T1000 (cell line): Measurements from ENCODE around the gene TCERG1.

Experiments used
- DNase-seq: peaks from one replicate; lab custom pipeline; 2025; ENCODE audit warnings: mixed read lengths; lab: John Stamatoyannopoulos, UW

The TCERG1 gene

GRCh38 chr5:146446861-146447733 lies at the start of gene TCERG1:
TSS of gene TCERG1 (plus strand) at chr5:146447333. CDS start at chr5:146447350, 17 bp downstream.
- peak; percentile 98 for DNase-seq

- no peak for DNase-seq
These were observed 48.3 kb upstream of the TCERG1 start for GRCh38 chr5:146398826-146399225.

GRCh38 chr5:146399481-146399880 lies 47.7 kb upstream of the TCERG1 start:
- no peak for DNase-seq

- DNase-seq = no peak
These were observed 46.9 kb upstream of the TCERG1 start for GRCh38 chr5:146400201-146400600.

GRCh38 chr5:146401021-146401420 lies 46.1 kb upstream of the TCERG1 start:
- no peak for DNase-seq

GRCh38 chr5:146402949-146403348 lies 44.2 kb upstream of the TCERG1 start:
- DNase-seq = no peak

- DNase-seq = no peak
These were observed 38.0 kb upstream of the TCERG1 start for GRCh38 chr5:146409054-146409671.

- no peak for DNase-seq
These were observed 36.9 kb upstream of the TCERG1 start for GRCh38 chr5:146410272-146410671.

GRCh38 chr5:146419696-146420095 lies 27.4 kb upstream of the TCERG1 start:
- DNase-seq = no peak

- no peak for DNase-seq
These were observed 22.1 kb upstream of the TCERG1 start for GRCh38 chr5:146425023-146425422.

GRCh38 chr5:146426305-146426704 lies 20.8 kb upstream of the TCERG1 start:
- DNase-seq = no peak

GRCh38 chr5:146426853-146427618 lies 20.1 kb upstream of the TCERG1 start:
- no peak for DNase-seq

- no peak for DNase-seq
These were observed 19.5 kb upstream of the TCERG1 start for GRCh38 chr5:146427619-146427997.

- no peak for DNase-seq
These were observed 18.5 kb upstream of the TCERG1 start for GRCh38 chr5:146428658-146429057.

- no peak for DNase-seq
These were observed 6.8 kb upstream of the TCERG1 start for GRCh38 chr5:146440353-146440752.

- no peak for DNase-seq
These were observed 6.2 kb upstream of the TCERG1 start for GRCh38 chr5:146440870-146441495.

GRCh38 chr5:146441896-146442295 lies 5.2 kb upstream of the TCERG1 start:
- DNase-seq = no peak

- DNase-seq = no peak
These were observed 724 bp downstream of the TCERG1 start for GRCh38 chr5:146447734-146448380.

GRCh38 chr5:146448783-146449519 lies 1.8 kb downstream of the TCERG1 start:
- DNase-seq = no peak

- DNase-seq = no peak
These were observed 2.9 kb downstream of the TCERG1 start for GRCh38 chr5:146450002-146450401.

- DNase-seq = no peak
These were observed 4.3 kb downstream of the TCERG1 start for GRCh38 chr5:146451411-146451810.
